HUES64 (cell line): ENCODE results near the gene ZCCHC8.
"Not testable (repeated sequence)": the region's sequence is repeated elsewhere in the genome, so short reads cannot be mapped to it uniquely, and the experiment has no call there.

ENCODE experiments used
- H3K27ac ChIP-seq: 2 replicates; pipeline ENCODE4 v1.7.0; 2013; ENCODE audit warnings: low read depth, low read length, inconsistent platforms
- H3K27me3 ChIP-seq: 2 replicates; pipeline ENCODE4 v1.6.1; 2013; ENCODE audit warnings: mild to moderate bottlenecking, low read length; ENCODE audit not compliant: insufficient read depth
- H3K36me3 ChIP-seq: 2 replicates; pipeline ENCODE4 v1.6.1; 2013; ENCODE audit warnings: mild to moderate bottlenecking, low read length; ENCODE audit not compliant: insufficient read depth
- H3K4me1 ChIP-seq: 2 replicates; pipeline ENCODE4 v1.6.1; 2013; ENCODE audit warnings: mild to moderate bottlenecking, low read length, moderate library complexity; ENCODE audit not compliant: insufficient read depth
- H3K4me3 ChIP-seq: 2 replicates; pipeline ENCODE4 v1.5.1; 2013; ENCODE audit warnings: mild to moderate bottlenecking, low read length, moderate library complexity
- H3K9ac ChIP-seq: 2 replicates; pipeline ENCODE4 v1.6.1; 2013; ENCODE audit warnings: mild to moderate bottlenecking, low read depth, low read length
- H3K9me3 ChIP-seq: 2 replicates; pipeline ENCODE4 v1.6.1; 2013; ENCODE audit warnings: low read depth, low read length; ENCODE audit not compliant: insufficient read depth
- WGBS: fragments of 150-250, 120-280 bp; methylation state at CpG from one replicate; pipeline ENCODE4 v1.1.7; 2013; ENCODE audit warnings: missing lambda C conversion rate; 5-methylcytosine and 5-hydroxymethylcytosine counted together

The ZCCHC8 gene

GRCh38 chr12:122487807-122488206, 12.9 kb downstream of the ZCCHC8 start:
- not testable (repeated sequence) for H3K9me3 ChIP-seq, H3K9ac ChIP-seq, H3K4me1 ChIP-seq, H3K27ac ChIP-seq, H3K4me3 ChIP-seq, H3K27me3 ChIP-seq
- H3K36me3 ChIP-seq = peaks cover 95% of the 10 kb centered on the region
- 96% methylated on average over 3 of the region's 3 CpGs for WGBS

- Histone ChIP-seq H3K9me3 (no peaks in the 10 kb centered on the region), H3K27me3 (no peaks in the 10 kb centered on the region), H3K4me3 (no peak overlapping the region), H3K36me3 (peaks cover 95% of the 10 kb centered on the region), H3K9ac (no peak overlapping the region), H3K4me1 (no peaks in the 10 kb centered on the region), H3K27ac (no peak overlapping the region)
- WGBS = 95% methylated on average over 7 of the region's 7 CpGs
Measured at GRCh38 chr12:122486805-122487426, 13.8 kb downstream of the ZCCHC8 start.

GRCh38 chr12:122486360-122486759, 14.4 kb downstream of the ZCCHC8 start:
- not testable (repeated sequence) for H3K27ac ChIP-seq, H3K9ac ChIP-seq, H3K27me3 ChIP-seq, H3K4me3 ChIP-seq, H3K4me1 ChIP-seq, H3K9me3 ChIP-seq
- H3K36me3 ChIP-seq = peaks cover 97% of the 10 kb centered on the region
- WGBS = 99% methylated on average over 6 of the region's 6 CpGs

GRCh38 chr12:122484385-122484784, 16.3 kb downstream of the ZCCHC8 start:
- WGBS = 99% methylated on average over 1 of the region's 1 CpG

GRCh38 chr12:122483969-122484368, 16.8 kb downstream of the ZCCHC8 start:
- 97% methylated on average over 5 of the region's 5 CpGs for WGBS
- Histone ChIP-seq H3K4me1 (no peaks in the 10 kb centered on the region), H3K36me3 (peaks cover 97% of the 10 kb centered on the region)

More at GRCh38 chr12:122484385-122484784, 16.3 kb downstream of the ZCCHC8 start:
- H3K9ac ChIP-seq, H3K4me3 ChIP-seq, H3K4me1 ChIP-seq, H3K9me3 ChIP-seq, H3K27ac ChIP-seq, H3K27me3 ChIP-seq: not testable (repeated sequence)
- H3K36me3 ChIP-seq = peaks cover 97% of the 10 kb centered on the region

GRCh38 chr12:122481861-122482260, 18.9 kb downstream of the ZCCHC8 start:
- Histone ChIP-seq H3K9me3 (no peaks in the 10 kb centered on the region), H3K27me3 (no peaks in the 10 kb centered on the region), H3K36me3 (peaks cover 98% of the 10 kb centered on the region), H3K9ac (no peak overlapping the region), H3K27ac (no peak overlapping the region), H3K4me1 (no peaks in the 10 kb centered on the region), H3K4me3 (no peak overlapping the region)
- WGBS = 97% methylated on average over 4 of the region's 6 CpGs

More at GRCh38 chr12:122483969-122484368, 16.8 kb downstream of the ZCCHC8 start:
- no peak overlapping the region for H3K9ac ChIP-seq
- no peaks in the 10 kb centered on the region for H3K27me3 ChIP-seq
- H3K27ac ChIP-seq = no peak overlapping the region
- no peaks in the 10 kb centered on the region for H3K9me3 ChIP-seq
- no peak overlapping the region for H3K4me3 ChIP-seq

- 96% methylated on average over 7 of the region's 8 CpGs for WGBS
- no peaks in the 10 kb centered on the region for H3K4me1 ChIP-seq
- no peak overlapping the region for H3K4me3 ChIP-seq
- H3K9me3 ChIP-seq = no peaks in the 10 kb centered on the region
- no peaks in the 10 kb centered on the region for H3K27me3 ChIP-seq
- H3K9ac ChIP-seq = no peak overlapping the region
- H3K27ac ChIP-seq = no peak overlapping the region
- peaks cover 98% of the 10 kb centered on the region for H3K36me3 ChIP-seq
Measured at GRCh38 chr12:122480753-122481152, 20.0 kb downstream of the ZCCHC8 start.

- H3K4me1 ChIP-seq = no peaks in the 10 kb centered on the region
- 95% methylated on average over 2 of the region's 2 CpGs for WGBS
Measured at GRCh38 chr12:122474324-122474716, 26.4 kb downstream of the ZCCHC8 start.

GRCh38 chr12:122473543-122474323, 27.0 kb downstream of the ZCCHC8 start:
- Histone ChIP-seq H3K27ac (no peak overlapping the region), H3K27me3 (no peaks in the 10 kb centered on the region), H3K4me3 (no peak overlapping the region), H3K9me3 (no peaks in the 10 kb centered on the region), H3K36me3 (peaks cover 70% of the 10 kb centered on the region), H3K9ac (no peak overlapping the region), H3K4me1 (no peaks in the 10 kb centered on the region)
- 93% methylated on average over 19 of the region's 19 CpGs for WGBS

More at GRCh38 chr12:122474324-122474716, 26.4 kb downstream of the ZCCHC8 start:
- Histone ChIP-seq H3K27ac (no peak overlapping the region), H3K9me3 (no peaks in the 10 kb centered on the region), H3K36me3 (peaks cover 76% of the 10 kb centered on the region), H3K27me3 (no peaks in the 10 kb centered on the region), H3K4me3 (no peak overlapping the region), H3K9ac (no peak overlapping the region)

GRCh38 chr12:122471324-122472226, 29.2 kb downstream of the ZCCHC8 start:
- Histone ChIP-seq H3K36me3 (peaks cover 48% of the 10 kb centered on the region), H3K4me3 (no peak overlapping the region), H3K4me1 (no peaks in the 10 kb centered on the region), H3K27me3 (no peaks in the 10 kb centered on the region), H3K9me3 (no peaks in the 10 kb centered on the region), H3K27ac (no peak overlapping the region), H3K9ac (no peak overlapping the region)
- WGBS = 100% methylated on average over 2 of the region's 3 CpGs

GRCh38 chr12:122470576-122470975, 30.2 kb downstream of the ZCCHC8 start:
- not testable (repeated sequence) for H3K4me1 ChIP-seq, H3K4me3 ChIP-seq, H3K9ac ChIP-seq, H3K9me3 ChIP-seq, H3K27ac ChIP-seq, H3K27me3 ChIP-seq
- peaks cover 38% of the 10 kb centered on the region for H3K36me3 ChIP-seq
- WGBS = 96% methylated on average over 7 of the region's 7 CpGs
